Suprapubic skin (tissue), 4 donors: ENCODE results near the gene MROH2A. TPM values are rescaled to one million over a fixed set of nuclear protein-coding genes. Genes with fewer than 3 reads are reported as not detected.

Experiments
- DNase-seq, 2 donors: peaks; one replicate each; pipeline ENCODE4 v3.0.0-alpha.2; 2019; ENCODE audit warnings: low spot score in 2 of 2
- H3K27ac ChIP-seq: fragments of 200-600 bp; sonication (generic); one replicate; pipeline ENCODE4 v1.5.1; 2019
- H3K27me3 ChIP-seq: fragments of 200-600 bp; sonication (generic); one replicate; pipeline ENCODE4 v1.5.1; 2019
- H3K36me3 ChIP-seq: fragments of 200-600 bp; sonication (generic); one replicate; pipeline ENCODE4 v1.5.1; 2019
- H3K4me1 ChIP-seq: fragments of 200-600 bp; sonication (generic); one replicate; pipeline ENCODE4 v1.5.1; 2019
- H3K4me3 ChIP-seq: fragments of 200-600 bp; sonication (generic); one replicate; pipeline ENCODE4 v1.5.1; 2019; ENCODE audit warnings: mild to moderate bottlenecking
- H3K9me3 ChIP-seq: fragments of 200-600 bp; sonication (generic); one replicate; pipeline ENCODE4 v1.5.1; 2019
- CTCF ChIP-seq, 2 donors: fragments of 200-600 bp in 1 of 2; fragments of 450-650 bp in 1 of 2; sonication (generic) in 1 of 2; IDR thresholded peaks; one replicate each; pipeline ENCODE4 v1.5.1; 2016 to 2019; ENCODE audit warnings: antibody characterized with exemption in 2 of 2, mild to moderate bottlenecking in 1 of 2, moderate library complexity in 1 of 2
- EP300 ChIP-seq: sonication (generic); formaldehyde crosslinking; IDR thresholded peaks from one replicate; pipeline ENCODE4 v1.6.1; 2017; ENCODE audit warnings: antibody characterized with exemption
- POLR2A ChIP-seq, 2 donors: fragments of 450-650 bp; IDR thresholded peaks; one replicate each; pipeline ENCODE4 v1.6.1; 2017; ENCODE audit warnings: antibody characterized with exemption in 2 of 2, mild to moderate bottlenecking in 2 of 2, moderate library complexity in 2 of 2
- POLR2AphosphoS5 ChIP-seq, 3 donors: sonication (generic); formaldehyde crosslinking; IDR thresholded peaks; one replicate each; pipeline ENCODE4 v1.6.1; 2017; ENCODE audit warnings: antibody characterized with exemption in 3 of 3
- WGBS: methylation state at CpG from one replicate; pipeline ENCODE4 v1.1.5; 2018; 5-methylcytosine and 5-hydroxymethylcytosine counted together
- total RNA-seq, 4 donors: library from RNA; depleted of rRNA; stranded (reverse); fragments of >200 nt; gene quantifications; one replicate each; pipeline ENCODE4 v1.1.0, GENCODE V29; 2016

MROH2A gene
- total RNA-seq, 4 donors from 2014 or later: not detected

DNA sequence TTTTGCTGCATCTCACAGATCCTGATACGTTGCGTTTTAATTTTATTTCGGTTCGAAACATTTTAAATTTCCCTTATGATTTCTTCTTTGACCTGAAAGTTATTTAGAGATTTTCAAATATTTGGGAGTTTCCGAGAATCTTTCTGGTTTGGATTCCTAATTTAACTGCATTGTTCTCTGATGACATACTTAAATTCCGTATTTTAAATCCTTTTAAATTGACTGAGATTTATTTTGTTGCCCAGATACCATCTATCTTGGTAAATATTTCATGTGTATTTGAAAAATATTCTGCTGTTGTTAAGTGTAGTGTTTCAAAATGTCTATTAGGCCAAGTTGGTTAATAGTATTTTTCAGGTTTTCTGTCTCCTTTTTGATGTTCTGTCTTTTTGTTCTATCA, 37.7 kb downstream of the MROH2A start:
- Histone ChIP-seq H3K36me3 (no peaks in the 10 kb centered on the region), H3K27me3 (no peaks in the 10 kb centered on the region), H3K27ac (no peak overlapping the region), H3K4me3 (no peak overlapping the region), H3K9me3 (no peaks in the 10 kb centered on the region), H3K4me1 (no peaks in the 10 kb centered on the region)
- no peak for TF ChIP-seq EP300
- TF ChIP-seq POLR2AphosphoS5 (IDR thresholded peaks at IDR 0.05): no peak
- TF ChIP-seq POLR2A (IDR thresholded peaks at IDR 0.05): no peak
- TF ChIP-seq CTCF (IDR thresholded peaks at IDR 0.05): no peak
- WGBS: 70% methylated on average over 6 of the region's 6 CpGs
- DNase-seq: no peak

GRCh38 chr2:233816334-233816733, 38.2 kb downstream of the MROH2A start:
- Histone ChIP-seq H3K4me3 (no peak overlapping the region), H3K9me3 (no peaks in the 10 kb centered on the region), H3K27ac (no peak overlapping the region), H3K36me3 (no peaks in the 10 kb centered on the region), H3K4me1 (no peaks in the 10 kb centered on the region), H3K27me3 (no peaks in the 10 kb centered on the region)
- DNase-seq: peak in 1 of 2 donors; percentile 28
- 52% methylated on average over 2 of the region's 2 CpGs for WGBS
- no peak for TF ChIP-seq POLR2AphosphoS5 (IDR thresholded peaks at IDR 0.05)
- no peak for TF ChIP-seq POLR2A (IDR thresholded peaks at IDR 0.05)
- TF ChIP-seq EP300: no peak
- no peak for TF ChIP-seq CTCF (IDR thresholded peaks at IDR 0.05)

DNA sequence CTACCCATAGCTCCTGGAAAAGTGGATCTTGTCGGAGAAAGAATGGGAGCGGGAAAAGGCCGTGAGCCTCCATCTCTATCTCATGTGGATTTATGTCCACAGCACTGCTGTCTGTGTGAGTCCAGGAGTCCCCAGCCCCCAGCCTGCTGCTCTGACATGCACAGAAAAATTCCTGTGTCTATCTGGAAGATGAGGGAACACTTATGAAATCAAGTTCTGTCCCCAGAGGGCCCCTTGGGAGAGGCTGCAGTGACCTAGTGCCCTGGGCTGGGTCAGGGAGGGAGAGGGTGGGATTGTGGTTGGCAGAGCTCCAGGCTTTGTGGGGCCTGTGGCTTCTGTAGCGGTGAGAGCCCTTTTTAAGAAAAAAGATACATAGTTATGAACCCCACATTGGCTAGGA, 38.6 kb downstream of the MROH2A start:
- TF ChIP-seq CTCF (IDR thresholded peaks at IDR 0.05) (no peak), POLR2AphosphoS5 (IDR thresholded peaks at IDR 0.05) (no peak), EP300 (no peak), POLR2A (IDR thresholded peaks at IDR 0.05) (no peak)
- WGBS: 80% methylated on average over 4 of the region's 4 CpGs
- Histone ChIP-seq H3K36me3 (no peaks in the 10 kb centered on the region), H3K4me1 (no peaks in the 10 kb centered on the region), H3K27me3 (no peaks in the 10 kb centered on the region), H3K27ac (no peak overlapping the region), H3K4me3 (no peak overlapping the region), H3K9me3 (no peaks in the 10 kb centered on the region)
- peak; percentile 24 to 38 for DNase-seq

- 100% methylated on average over 3 of the region's 3 CpGs for WGBS
- Histone ChIP-seq H3K4me1 (no peaks in the 10 kb centered on the region), H3K27ac (no peak overlapping the region), H3K9me3 (no peaks in the 10 kb centered on the region), H3K36me3 (no peaks in the 10 kb centered on the region), H3K4me3 (no peak overlapping the region), H3K27me3 (no peaks in the 10 kb centered on the region)
- peak; percentile 42 to 56 for DNase-seq
- TF ChIP-seq CTCF (IDR thresholded peaks at IDR 0.05): no peak
These were observed 39.3 kb downstream of the MROH2A start for GRCh38 chr2:233817361-233817911.

DNA sequence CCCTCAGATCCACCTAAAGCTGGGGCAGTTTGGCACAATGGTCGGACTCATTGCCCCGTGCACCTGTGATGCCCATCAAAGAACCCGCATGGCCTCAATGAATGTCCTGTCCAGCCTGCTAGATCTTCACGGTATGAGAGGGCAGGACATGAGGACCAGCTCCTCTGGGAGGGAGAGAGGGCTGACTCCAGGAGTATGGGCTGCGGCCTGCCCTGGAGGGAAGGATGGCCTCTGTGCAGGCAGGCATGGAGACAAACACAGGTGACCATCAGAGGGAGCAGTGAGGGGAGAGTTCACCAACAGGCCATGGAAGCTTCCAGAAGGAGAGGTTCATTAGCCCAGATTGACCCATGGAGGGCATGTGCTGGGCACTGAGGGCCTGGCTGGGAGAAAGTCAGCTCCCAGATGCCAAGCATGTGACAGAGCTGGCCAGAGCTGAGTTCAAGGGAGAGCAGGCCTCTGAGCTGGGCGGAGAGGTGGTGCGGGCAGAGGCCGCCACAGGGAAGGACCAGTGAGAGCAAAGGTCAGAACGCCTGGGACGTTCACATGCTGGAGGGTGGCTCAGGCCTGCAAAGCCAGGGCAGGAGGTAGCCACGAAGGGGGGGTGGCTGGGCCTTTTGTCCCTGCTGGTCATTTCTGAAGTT, 40.0 kb downstream of the MROH2A start:
- 97% methylated on average over 9 of the region's 11 CpGs for WGBS
- Histone ChIP-seq H3K9me3 (no peaks in the 10 kb centered on the region), H3K27me3 (no peaks in the 10 kb centered on the region), H3K4me1 (no peaks in the 10 kb centered on the region), H3K4me3 (no peak overlapping the region), H3K36me3 (no peaks in the 10 kb centered on the region), H3K27ac (no peak overlapping the region)
- TF ChIP-seq POLR2AphosphoS5 (IDR thresholded peaks at IDR 0.05): no peak
- TF ChIP-seq CTCF (IDR thresholded peaks at IDR 0.05): no peak
- TF ChIP-seq EP300: no peak
- no peak for TF ChIP-seq POLR2A (IDR thresholded peaks at IDR 0.05)
- DNase-seq: peak; percentile 35 to 72
